NCI-H146 treated with DMSO at 0.1 percent for 48 hours (cell line): ENCODE data around the gene IL22RA2.

Source experiments
- DNase-seq: peaks from one replicate; lab custom pipeline; 2025; ENCODE audit not compliant: unreplicated experiment; lab: John Stamatoyannopoulos, UW

Gene IL22RA2

DNA sequence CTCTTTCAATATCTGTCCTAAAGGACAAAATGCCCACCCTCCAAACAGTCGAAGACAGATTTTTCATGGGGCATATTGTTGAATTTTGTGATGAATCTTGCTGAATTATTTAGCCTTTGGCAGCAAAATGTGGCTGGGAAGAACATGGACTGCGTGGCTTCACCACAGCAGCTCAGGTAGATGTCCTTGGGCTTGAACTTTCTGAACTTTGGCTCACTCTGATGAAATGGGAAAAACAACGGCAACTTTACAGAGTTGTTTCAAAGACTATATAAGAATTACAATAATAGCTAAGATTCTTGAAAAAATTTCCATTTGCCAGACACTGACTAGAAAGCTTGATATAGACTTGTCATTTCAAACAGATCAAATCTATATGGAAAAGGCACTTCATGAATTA, 75.9 kb downstream of the IL22RA2 start:
- no peak for DNase-seq

DNA sequence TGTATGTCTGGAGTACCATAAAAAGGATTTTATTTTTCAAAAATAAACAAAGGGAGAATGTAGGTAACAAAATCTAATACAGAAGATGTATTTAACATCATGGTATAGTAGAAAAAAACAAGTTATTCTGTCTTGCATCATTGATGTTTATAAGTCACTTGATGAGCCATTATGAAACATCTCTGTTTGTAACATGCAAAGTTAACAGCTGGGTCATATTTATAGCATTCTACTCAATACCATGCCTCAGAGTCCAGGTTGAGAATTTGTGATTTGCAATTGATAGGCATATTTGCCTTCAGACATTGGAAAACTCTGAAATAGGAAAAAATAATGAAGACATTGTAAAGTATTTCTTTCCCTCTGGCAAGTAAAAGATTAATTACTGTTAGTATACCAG, 76.4 kb downstream of the IL22RA2 start:
- DNase-seq, result no peak

DNA sequence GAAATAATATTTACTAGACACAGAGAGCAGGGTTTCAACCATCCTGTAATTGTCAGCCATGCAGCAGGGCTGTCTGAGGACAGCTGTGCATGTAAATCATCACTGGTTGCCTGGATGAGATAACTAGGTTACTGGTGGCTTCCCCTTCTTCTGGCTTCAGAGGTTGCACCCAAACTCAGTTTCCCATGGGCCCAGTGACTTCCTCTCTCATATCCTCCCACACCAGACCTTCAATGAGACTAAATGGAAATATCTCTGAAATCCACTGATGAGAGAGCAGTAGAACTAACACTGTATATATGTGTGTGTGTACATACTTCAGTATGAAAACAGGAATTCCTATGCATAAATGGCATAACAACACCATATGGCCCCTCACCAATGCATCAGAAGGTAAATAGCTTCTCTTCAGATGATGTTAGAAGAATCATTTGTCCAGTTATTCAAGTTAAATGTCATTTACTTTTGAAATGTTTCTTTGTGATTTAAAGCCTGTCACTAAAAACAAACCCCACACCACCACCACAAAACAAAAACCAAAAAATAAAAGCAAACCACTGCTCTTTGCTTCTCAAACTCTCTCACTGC, 77.7 kb downstream of the IL22RA2 start:
- DNase-seq, result no peak

GRCh38 chr6:137095093-137095492, 78.4 kb downstream of the IL22RA2 start:
- no peak for DNase-seq

- peak; percentile 84 for DNase-seq
Measured at GRCh38 chr6:137094411-137095008, 78.9 kb downstream of the IL22RA2 start.
